Brain microvascular endothelial cell (primary cell): Measurements from ENCODE around the gene MEX3C.

Source experiments
- DNase-seq: peaks from one replicate; pipeline ENCODE4 v3.0.0-alpha.2; 2020
- H3K27ac ChIP-seq: fragments of 250-450 bp; sonication (Bioruptor Pico); 2 replicates; pipeline ENCODE4 v1.5.1; 2020; ENCODE audit warnings: mild to moderate bottlenecking, moderate library complexity
- H3K27me3 ChIP-seq: fragments of 250-450 bp; sonication (Bioruptor Pico); replicated peaks from 2 replicates; pipeline ENCODE4 v1.5.1; 2020; ENCODE audit warnings: mild to moderate bottlenecking
- H3K36me3 ChIP-seq: fragments of 250-450 bp; sonication (Bioruptor Pico); replicated peaks from 2 replicates; pipeline ENCODE4 v1.5.1; 2020; ENCODE audit warnings: mild to moderate bottlenecking
- H3K4me3 ChIP-seq: 2 replicates; pipeline ENCODE4 v1.5.1; 2011; ENCODE audit warnings: low read depth, mild to moderate bottlenecking, control low read depth, low read length, moderate library complexity
- CTCF ChIP-seq: IDR thresholded peaks from 2 replicates; pipeline ENCODE4 v1.5.1; 2011; ENCODE audit warnings: low read depth, mild to moderate bottlenecking, moderate library complexity, low read length, control low read depth, inconsistent platforms; ENCODE audit errors: missing control alignments
- in situ Hi-C: cut with HindIII; loops from 2 replicates; pipeline ENCODE4 v1.10.0; 2017; ENCODE audit warnings: low sequenced_read_pairs, low pct_ligation_motif_present

Gene MEX3C

GRCh38 chr18:51193621-51194287 lies 3.7 kb downstream of the MEX3C start:
- Histone ChIP-seq H3K4me3 (peak overlapping the region; percentile 13), H3K36me3 (no peaks in the 10 kb centered on the region), H3K27ac (peak overlapping the region; percentile 43), H3K27me3 (no peaks in the 10 kb centered on the region)
- DNase-seq: no peak
- no peak for TF ChIP-seq CTCF
- in situ Hi-C loops: no loop called here

- Histone ChIP-seq H3K27ac (no peak overlapping the region), H3K27me3 (no peaks in the 10 kb centered on the region), H3K36me3 (no peaks in the 10 kb centered on the region), H3K4me3 (no peak overlapping the region)
- TF ChIP-seq CTCF: no peak
- DNase-seq: no peak
- in situ Hi-C loops: no loop called here
Observed at GRCh38 chr18:51192696-51193095, 4.8 kb downstream of the MEX3C start.

GRCh38 chr18:51192026-51192425 lies 5.5 kb downstream of the MEX3C start:
- Histone ChIP-seq H3K27ac (no peak overlapping the region), H3K36me3 (no peaks in the 10 kb centered on the region), H3K27me3 (no peaks in the 10 kb centered on the region), H3K4me3 (no peak overlapping the region)
- in situ Hi-C loops: no loop called here
- no peak for DNase-seq
- TF ChIP-seq CTCF: no peak

- Histone ChIP-seq H3K27me3 (no peaks in the 10 kb centered on the region), H3K4me3 (no peak overlapping the region), H3K36me3 (no peaks in the 10 kb centered on the region), H3K27ac (no peak overlapping the region)
- in situ Hi-C loops: no loop called here
- no peak for TF ChIP-seq CTCF
- DNase-seq: no peak
Observed at GRCh38 chr18:51191128-51191717, 6.3 kb downstream of the MEX3C start.

- Histone ChIP-seq H3K4me3 (no peak overlapping the region), H3K27ac (no peak overlapping the region), H3K36me3 (no peaks in the 10 kb centered on the region), H3K27me3 (no peaks in the 10 kb centered on the region)
- in situ Hi-C loops: no loop called here
- no peak for DNase-seq
- no peak for TF ChIP-seq CTCF
Observed at GRCh38 chr18:51190000-51190399, 7.5 kb downstream of the MEX3C start.
